Raji (cell line): ENCODE data around the gene RSU1.

ENCODE experiments used
- POLR2A ChIP-seq: IDR thresholded peaks from 2 replicates; pipeline ENCODE4 v1.6.1; 2011; ENCODE audit warnings: low read depth, low read length, control low read depth; ENCODE audit not compliant: insufficient read depth

The RSU1 gene

GRCh38 chr10:16770670-16771069, 46.6 kb downstream of the RSU1 start:
- no peak for TF ChIP-seq POLR2A

- TF ChIP-seq POLR2A: no peak
These were observed 47.1 kb downstream of the RSU1 start for GRCh38 chr10:16770141-16770540.

GRCh38 chr10:16769331-16769730, 47.9 kb downstream of the RSU1 start:
- no peak for TF ChIP-seq POLR2A

GRCh38 chr10:16768702-16769101, 48.5 kb downstream of the RSU1 start:
- TF ChIP-seq POLR2A: no peak

- no peak for TF ChIP-seq POLR2A
These were observed 51.5 kb downstream of the RSU1 start for GRCh38 chr10:16765509-16766375.

GRCh38 chr10:16761300-16761699, 55.9 kb downstream of the RSU1 start:
- no peak for TF ChIP-seq POLR2A

- TF ChIP-seq POLR2A: no peak
These were observed 60.5 kb downstream of the RSU1 start for GRCh38 chr10:16756561-16757221.

GRCh38 chr10:16754765-16755164, 62.5 kb downstream of the RSU1 start:
- no peak for TF ChIP-seq POLR2A

- TF ChIP-seq POLR2A: no peak
These were observed 65.1 kb downstream of the RSU1 start for GRCh38 chr10:16752099-16752498.

GRCh38 chr10:16751244-16751643, 66.0 kb downstream of the RSU1 start:
- no peak for TF ChIP-seq POLR2A

GRCh38 chr10:16750461-16750860, 66.8 kb downstream of the RSU1 start:
- TF ChIP-seq POLR2A: no peak

GRCh38 chr10:16748749-16749148, 68.5 kb downstream of the RSU1 start:
- TF ChIP-seq POLR2A: no peak

GRCh38 chr10:16746856-16747255, 70.4 kb downstream of the RSU1 start:
- no peak for TF ChIP-seq POLR2A

- TF ChIP-seq POLR2A: no peak
These were observed 72.2 kb downstream of the RSU1 start for GRCh38 chr10:16745061-16745460.

- no peak for TF ChIP-seq POLR2A
These were observed 74.9 kb downstream of the RSU1 start for GRCh38 chr10:16742165-16742960.
